HG03558 (cell line): Measurements from ENCODE around the gene OSTN.
A peak's percentile ranks its signal among the peaks of the same experiment; 100 is the strongest.
"Not testable (repeated sequence)": the region's sequence is repeated elsewhere in the genome, so short reads cannot be mapped to it uniquely, and the experiment has no call there.

ENCODE experiments used
- ATAC-seq: cut with Tn5 transposase; IDR thresholded peaks from one replicate; pipeline ENCODE4 v1.9.1; 2021; ENCODE audit warnings: moderate number of reproducible peaks; ENCODE audit not compliant: unreplicated experiment; ENCODE audit errors: extremely low read depth

The OSTN gene

GRCh38 chr3:191261304-191261638 is 62.2 kb downstream of the OSTN start:
- no peak for ATAC-seq

- no peak for ATAC-seq
These were observed 63.6 kb downstream of the OSTN start for GRCh38 chr3:191262650-191263049.

- peak; percentile 81 for ATAC-seq
These were observed 64.3 kb downstream of the OSTN start for GRCh38 chr3:191263365-191263764.

- ATAC-seq = no peak
These were observed 64.8 kb downstream of the OSTN start for GRCh38 chr3:191263850-191264249.

- no peak for ATAC-seq
These were observed 69.7 kb downstream of the OSTN start for GRCh38 chr3:191268737-191269136.

- ATAC-seq = peak; percentile 44
These were observed 70.4 kb downstream of the OSTN start for GRCh38 chr3:191269289-191270085.

GRCh38 chr3:191275244-191275643 is 76.2 kb downstream of the OSTN start:
- not testable (repeated sequence) for ATAC-seq

- ATAC-seq = no peak
These were observed 76.7 kb downstream of the OSTN start for GRCh38 chr3:191275751-191276150.

- no peak for ATAC-seq
These were observed 81.1 kb downstream of the OSTN start for GRCh38 chr3:191280111-191280510.

GRCh38 chr3:191280882-191281281 is 81.8 kb downstream of the OSTN start:
- no peak for ATAC-seq

- no peak for ATAC-seq
These were observed 83.5 kb downstream of the OSTN start for GRCh38 chr3:191282251-191283185.

- no peak for ATAC-seq
These were observed 84.4 kb downstream of the OSTN start for GRCh38 chr3:191283400-191283799.

- peak; percentile 63 for ATAC-seq
These were observed 91.4 kb downstream of the OSTN start for GRCh38 chr3:191290311-191291025.

- ATAC-seq = no peak
These were observed 93.4 kb downstream of the OSTN start for GRCh38 chr3:191292243-191293015.

- ATAC-seq = no peak
These were observed 95.2 kb downstream of the OSTN start for GRCh38 chr3:191294291-191294690.

GRCh38 chr3:191296041-191296541 is 97.0 kb downstream of the OSTN start:
- ATAC-seq = peak; percentile 83

- ATAC-seq = no peak
These were observed 99.8 kb downstream of the OSTN start for GRCh38 chr3:191298846-191299245.

- ATAC-seq = no peak
These were observed 101.4 kb downstream of the OSTN start for GRCh38 chr3:191300422-191300821.

GRCh38 chr3:191301017-191301416 is 102.0 kb downstream of the OSTN start:
- ATAC-seq = peak; percentile 44
